Kidney glomerular epithelial cell (primary cell): ENCODE data around the gene DYNC1H1.
"Not testable (repeated sequence)": the region's sequence is repeated elsewhere in the genome, so short reads cannot be mapped to it uniquely, and the experiment has no call there.

Source experiments
- DNase-seq: peaks from one replicate; lab custom pipeline; 2025; lab: John Stamatoyannopoulos, UW

The DYNC1H1 gene

GRCh38 chr14:102064590-102064989 is 100.2 kb downstream of the DYNC1H1 start:
- not testable (repeated sequence) for DNase-seq

GRCh38 chr14:102066041-102066451 is 101.7 kb downstream of the DYNC1H1 start:
- no peak for DNase-seq

- no peak for DNase-seq
These were observed 107.1 kb downstream of the DYNC1H1 start for GRCh38 chr14:102071283-102071998.

- no peak for DNase-seq
These were observed 110.1 kb downstream of the DYNC1H1 start for GRCh38 chr14:102074415-102074964.

- no peak for DNase-seq
These were observed 110.8 kb downstream of the DYNC1H1 start for GRCh38 chr14:102075155-102075554.

GRCh38 chr14:102077382-102077709 is 113.0 kb downstream of the DYNC1H1 start:
- DNase-seq: no peak

GRCh38 chr14:102078361-102078791 is 114.0 kb downstream of the DYNC1H1 start:
- not testable (repeated sequence) for DNase-seq

GRCh38 chr14:102078831-102079699 is 114.7 kb downstream of the DYNC1H1 start:
- no peak for DNase-seq

- no peak for DNase-seq
These were observed 115.3 kb downstream of the DYNC1H1 start for GRCh38 chr14:102079700-102079979.

GRCh38 chr14:102080183-102081080 is 116.1 kb downstream of the DYNC1H1 start:
- no peak for DNase-seq

- no peak for DNase-seq
These were observed 117.1 kb downstream of the DYNC1H1 start for GRCh38 chr14:102081231-102082080.

- DNase-seq: not testable (repeated sequence)
These were observed 120.1 kb downstream of the DYNC1H1 start for GRCh38 chr14:102084522-102084921.

- DNase-seq: no peak
These were observed 120.6 kb downstream of the DYNC1H1 start for GRCh38 chr14:102084931-102085330.

GRCh38 chr14:102085488-102085887 is 121.1 kb downstream of the DYNC1H1 start:
- DNase-seq: no peak

GRCh38 chr14:102085948-102086708 is 121.8 kb downstream of the DYNC1H1 start:
- DNase-seq: peak; percentile 12

GRCh38 chr14:102086709-102086971 is 122.3 kb downstream of the DYNC1H1 start:
- no peak for DNase-seq

- peak; percentile 91 for DNase-seq
These were observed 122.8 kb downstream of the DYNC1H1 start, which contains the start of gene HSP90AA1 for GRCh38 chr14:102086972-102087761. Gene HSP90AA1 (minus strand): TSS chr14:102087044. CDS start chr14:102086378, 666 bp downstream.

- DNase-seq: no peak
These were observed 123.3 kb downstream of the DYNC1H1 start for GRCh38 chr14:102087762-102088011.

GRCh38 chr14:102088012-102088792 is 123.8 kb downstream of the DYNC1H1 start:
- no peak for DNase-seq
